Subcutaneous abdominal adipose tissue (tissue), 5 donors: ENCODE results near the gene TAPBP.

Experiments
- H3K27ac ChIP-seq: one replicate; pipeline ENCODE4 v1.7.0; 2013; ENCODE audit warnings: low read depth, mild to moderate bottlenecking, inconsistent platforms, low read length, moderate library complexity
- H3K27me3 ChIP-seq, 5 donors: one replicate each; pipeline ENCODE4 v1.7.0; 2013; ENCODE audit warnings: low read length in 5 of 5, inconsistent platforms in 1 of 5; ENCODE audit not compliant: control insufficient read depth in 5 of 5, insufficient read depth in 4 of 5
- H3K36me3 ChIP-seq, 5 donors: one replicate each; pipeline ENCODE4 v1.7.0; 2013; ENCODE audit warnings: low read length in 5 of 5; ENCODE audit not compliant: control insufficient read depth in 5 of 5, insufficient read depth in 5 of 5
- H3K4me1 ChIP-seq, 5 donors: one replicate each; pipeline ENCODE4 v1.7.0; 2013; ENCODE audit warnings: low read length in 5 of 5, mild to moderate bottlenecking in 3 of 5, moderate library complexity in 1 of 5; ENCODE audit not compliant: control insufficient read depth in 5 of 5, insufficient read depth in 5 of 5
- H3K4me3 ChIP-seq, 5 donors: one replicate each; pipeline ENCODE4 v1.7.0; 2013; ENCODE audit warnings: low read length in 5 of 5, low read depth in 1 of 5
- H3K9ac ChIP-seq, 5 donors: one replicate each; pipeline ENCODE4 v1.7.0; 2013; ENCODE audit warnings: low read length in 5 of 5, mild to moderate bottlenecking in 4 of 5, moderate library complexity in 3 of 5
- H3K9me3 ChIP-seq, 5 donors: one replicate each; pipeline ENCODE4 v1.7.0; 2013; ENCODE audit warnings: low read length in 5 of 5; ENCODE audit not compliant: control insufficient read depth in 5 of 5
- donor health status: healthy.
- donor health status: healthy.
- donor health status: healthy.
- donor health status: healthy.
- donor health status: healthy.

TAPBP gene

DNA sequence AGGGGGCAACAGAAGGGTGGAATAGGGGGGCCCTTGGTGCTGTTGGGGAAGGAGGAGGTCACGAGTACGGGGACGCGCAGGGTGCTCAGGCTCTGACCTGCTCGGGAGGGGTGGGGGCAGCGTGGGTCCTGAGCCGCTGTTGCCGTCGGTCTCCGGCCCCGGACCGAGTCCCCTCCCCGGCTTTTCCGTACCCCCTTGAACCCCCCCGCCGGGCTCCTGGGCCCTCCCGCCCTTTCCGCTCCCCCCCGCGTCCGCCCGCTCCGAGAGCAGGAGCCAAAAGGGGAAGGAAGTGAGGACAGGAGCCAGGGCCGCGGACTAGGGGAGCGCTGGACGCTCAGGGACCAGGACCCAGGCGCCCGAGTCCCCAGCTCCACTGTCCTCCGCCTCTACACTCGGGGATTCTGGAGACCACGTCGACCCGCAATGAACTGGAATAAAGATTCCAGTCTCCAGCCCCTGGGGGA lies 15.1 kb downstream of the TAPBP start, which contains the start of gene RGL2:
Gene RGL2, minus strand, starts transcription at position 170 of the 464 bp plus-strand sequence. CDS start 332 bp downstream, outside the sequence.
- H3K9me3 ChIP-seq = no peaks in the 10 kb centered on the region
- peak within 1 kb of the TSS; percentile 74 to 98 (median 91) for H3K4me3 ChIP-seq
- peaks cover 0 to 44% (median 33%) of the 10 kb centered on the region in 5 donors for H3K36me3 ChIP-seq
- H3K27me3 ChIP-seq = no peaks in the 10 kb centered on the region
- H3K4me1 ChIP-seq = peaks cover 2 to 41% (median 26%) of the 10 kb centered on the region in 5 donors
- H3K27ac ChIP-seq = peak within 1 kb of the TSS; percentile 93
- peak within 1 kb of the TSS; percentile 73 to 94 (median 90) for H3K9ac ChIP-seq

DNA sequence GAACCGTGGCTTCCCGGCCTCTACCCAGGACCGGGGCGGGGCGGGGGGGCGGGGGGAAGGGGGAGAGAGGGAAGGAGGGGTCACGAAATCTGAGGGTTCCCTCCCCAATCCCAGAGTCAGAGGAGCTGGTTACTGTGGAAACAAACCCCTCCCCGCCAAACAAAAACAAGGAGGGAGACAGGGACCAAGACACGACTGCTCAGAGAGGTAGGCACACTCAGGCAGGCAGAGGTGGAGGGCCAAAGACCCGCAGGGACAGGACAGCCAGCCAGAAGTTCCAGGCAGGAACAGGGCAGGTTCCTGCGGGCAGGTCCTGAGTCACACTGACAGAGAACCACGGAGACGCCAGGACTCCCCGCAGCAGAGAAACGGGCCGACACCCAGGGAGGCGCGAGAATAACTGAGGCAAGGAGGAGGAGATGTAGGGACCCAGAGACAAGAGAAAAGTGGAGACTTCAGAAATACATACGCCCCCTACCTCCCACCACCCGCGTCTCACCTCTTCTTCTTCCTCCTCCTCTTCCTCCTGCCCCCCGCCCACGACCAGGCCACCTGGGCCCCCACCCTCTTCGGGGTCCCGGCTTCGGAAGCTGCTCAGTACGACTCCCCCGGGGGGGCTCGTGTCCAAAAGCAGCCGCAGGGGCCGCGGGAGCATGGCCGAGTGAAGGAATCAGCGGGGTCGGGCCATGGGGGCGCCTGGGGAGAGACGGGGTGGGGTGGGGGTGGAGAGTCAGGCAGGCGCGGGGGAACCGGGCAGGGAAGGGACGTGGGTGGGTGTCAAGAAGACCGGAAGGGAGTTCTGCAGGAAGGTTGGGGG lies 15.7 kb downstream of the TAPBP start:
- Histone ChIP-seq H3K4me3 (peak overlapping the region; percentile 69 to 98 (median 91)), H3K36me3 (peaks cover 0 to 47% (median 35%) of the 10 kb centered on the region in 5 donors), H3K9ac (peak overlapping the region in 4 of 5 donors; percentile 73 to 94 (median 90)), H3K27ac (peak overlapping the region; percentile 93), H3K27me3 (no peaks in the 10 kb centered on the region), H3K4me1 (peaks cover 2 to 41% (median 26%) of the 10 kb centered on the region in 5 donors), H3K9me3 (no peaks in the 10 kb centered on the region)

DNA sequence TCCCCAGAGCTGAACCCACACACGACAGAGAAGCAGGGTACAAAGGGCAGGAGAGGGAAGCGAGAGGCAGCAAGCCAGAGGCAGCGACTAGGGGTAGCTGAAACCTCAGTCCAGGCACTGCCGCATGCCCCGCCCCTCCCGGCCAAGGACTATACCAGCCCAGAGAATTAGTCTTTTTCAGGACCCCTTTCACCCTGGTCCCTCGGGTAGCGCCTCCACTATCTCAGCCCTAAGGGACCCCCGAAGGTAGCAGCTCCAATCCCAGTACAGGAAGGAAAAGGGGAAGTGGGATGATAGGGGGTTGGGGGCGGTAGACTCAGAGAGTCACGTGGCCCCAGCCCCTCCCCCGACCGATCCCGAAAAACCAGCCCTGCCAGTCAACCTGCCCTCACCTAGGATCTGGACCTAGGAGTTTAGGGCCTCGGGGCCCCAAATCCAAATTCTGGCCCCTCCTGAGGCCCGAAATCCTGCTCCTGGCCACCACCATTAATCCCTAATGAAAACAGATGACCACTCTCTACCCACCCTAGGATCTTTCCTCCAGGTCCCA lies 16.4 kb downstream of the TAPBP start:
- peak overlapping the region; percentile 59 to 86 (median 72) for H3K9ac ChIP-seq
- H3K27ac ChIP-seq = peak overlapping the region; percentile 74
- peaks cover 2 to 41% (median 26%) of the 10 kb centered on the region in 5 donors for H3K4me1 ChIP-seq
- H3K36me3 ChIP-seq = peaks cover 0 to 51% (median 42%) of the 10 kb centered on the region in 5 donors
- H3K9me3 ChIP-seq = no peaks in the 10 kb centered on the region
- peak overlapping the region; percentile 23 to 98 (median 80) for H3K4me3 ChIP-seq
- H3K27me3 ChIP-seq = no peaks in the 10 kb centered on the region

DNA sequence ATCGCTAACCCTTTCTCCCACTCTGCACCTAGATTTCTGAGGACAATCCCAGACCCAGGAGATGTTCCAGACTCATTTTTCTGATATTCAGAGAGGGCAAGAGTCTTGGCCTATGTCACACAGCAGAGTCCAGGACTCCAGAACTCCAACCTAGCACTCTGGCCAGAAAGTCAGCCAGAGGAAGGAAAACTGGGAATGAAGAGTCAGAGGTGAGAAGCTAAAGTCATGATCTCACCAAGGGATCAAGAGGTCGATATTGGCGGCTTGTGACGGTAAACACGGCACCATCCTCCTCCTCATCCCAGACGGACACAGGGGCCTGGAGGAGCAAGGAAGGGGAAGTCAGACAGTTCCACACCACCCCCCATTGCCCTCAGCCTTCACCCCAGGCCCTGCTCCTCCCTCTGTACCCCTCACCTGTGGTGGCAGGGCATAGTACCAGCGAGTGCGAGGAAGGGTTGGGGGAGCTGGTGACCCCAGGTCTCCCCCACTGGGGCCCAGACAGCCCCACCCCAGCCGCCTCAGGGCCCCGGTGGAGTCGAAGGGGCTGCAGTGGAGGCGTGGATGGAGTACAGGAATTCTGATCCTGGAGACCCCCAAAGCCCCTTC lies 17.0 kb downstream of the TAPBP start:
- H3K27me3 ChIP-seq = no peaks in the 10 kb centered on the region
- H3K4me1 ChIP-seq = peaks cover 2 to 41% (median 26%) of the 10 kb centered on the region in 5 donors
- peaks cover 0 to 55% (median 48%) of the 10 kb centered on the region in 5 donors for H3K36me3 ChIP-seq
- peak overlapping the region; percentile 23 to 98 (median 80) for H3K4me3 ChIP-seq
- H3K27ac ChIP-seq = peak overlapping the region; percentile 74
- peak overlapping the region in 4 of 5 donors; percentile 59 to 86 (median 72) for H3K9ac ChIP-seq
- H3K9me3 ChIP-seq = no peaks in the 10 kb centered on the region

DNA sequence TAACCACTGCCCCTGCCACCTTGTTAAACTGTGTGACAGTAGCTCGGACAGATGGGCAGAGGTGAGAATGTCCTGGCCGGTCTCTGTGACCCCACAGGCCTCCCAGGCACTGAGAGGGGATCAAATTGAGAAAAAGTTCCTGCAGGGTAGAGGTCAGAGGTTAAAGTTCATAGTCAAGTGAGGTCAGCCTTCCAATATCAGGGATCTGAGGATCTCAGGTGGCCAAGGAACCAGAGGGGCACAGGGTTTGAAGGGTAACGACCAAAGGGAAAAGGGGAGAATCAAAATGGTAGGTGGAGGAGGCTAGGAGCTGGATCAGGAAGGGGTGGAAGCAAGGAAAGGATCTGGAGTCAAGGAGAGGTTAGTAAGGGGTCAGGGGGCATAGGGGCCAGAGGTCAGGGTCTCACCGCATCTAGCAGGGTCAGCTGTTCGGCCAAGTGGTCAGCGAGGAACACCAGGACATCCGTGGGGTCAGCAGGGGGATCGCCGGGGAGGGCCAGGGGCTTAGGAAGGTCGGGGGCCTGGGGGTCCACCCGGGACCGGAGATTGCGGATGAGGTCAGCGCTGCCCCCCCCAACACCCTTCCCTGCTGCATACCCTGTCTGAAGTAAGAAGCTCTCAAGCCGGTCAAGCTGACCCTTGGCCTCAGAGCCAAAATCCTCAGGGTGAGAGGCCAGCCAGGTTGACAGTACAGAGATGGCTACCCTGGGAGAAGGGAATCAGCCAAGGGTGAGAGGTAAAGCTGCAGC lies 18.1 kb downstream of the TAPBP start:
- H3K36me3 ChIP-seq = peaks cover 0 to 62% (median 57%) of the 10 kb centered on the region in 5 donors
- H3K4me1 ChIP-seq = peaks cover 2 to 34% (median 26%) of the 10 kb centered on the region in 5 donors
- no peaks in the 10 kb centered on the region for H3K9me3 ChIP-seq
- no peak overlapping the region for H3K27ac ChIP-seq
- no peaks in the 10 kb centered on the region for H3K27me3 ChIP-seq
- no peak overlapping the region for H3K9ac ChIP-seq
- H3K4me3 ChIP-seq = no peak overlapping the region

DNA sequence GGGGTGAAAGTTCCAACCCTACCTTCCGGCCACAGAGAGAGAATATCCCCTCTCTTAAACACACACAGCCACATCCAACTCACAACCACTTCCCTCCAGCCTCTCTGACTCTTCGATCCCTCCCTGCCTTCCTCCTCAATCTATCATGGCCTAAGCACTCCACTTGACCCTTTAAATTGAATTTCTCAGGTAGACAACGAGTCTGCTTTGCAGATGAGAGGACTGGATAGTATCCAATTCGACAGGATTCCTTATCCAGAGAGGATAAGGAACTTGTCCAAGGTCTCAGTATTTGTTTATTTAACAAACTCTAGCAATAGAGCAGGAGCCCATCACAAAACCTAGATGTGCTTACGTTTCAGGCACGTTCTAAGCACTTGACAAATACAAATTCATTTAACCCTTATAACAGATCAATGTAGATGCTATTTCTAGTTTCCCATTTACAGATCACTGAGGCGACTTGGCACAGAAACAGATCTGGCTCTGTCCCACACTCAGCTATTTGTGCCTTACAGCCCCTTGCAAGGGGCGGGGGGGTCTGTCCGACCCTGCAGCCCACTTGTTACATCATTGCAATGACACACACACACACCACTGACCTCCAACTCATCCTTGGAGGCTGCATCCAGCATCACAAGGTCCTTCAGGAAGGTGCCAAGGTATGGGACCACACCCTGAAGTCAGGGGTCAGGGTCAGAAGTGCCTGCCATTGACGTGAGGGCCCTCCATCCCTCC lies 19.6 kb downstream of the TAPBP start:
- Histone ChIP-seq H3K9me3 (no peaks in the 10 kb centered on the region), H3K27ac (no peak overlapping the region), H3K4me1 (peaks cover 5 to 33% (median 30%) of the 10 kb centered on the region in 5 donors), H3K9ac (no peak overlapping the region), H3K4me3 (no peak overlapping the region), H3K27me3 (no peaks in the 10 kb centered on the region), H3K36me3 (peaks cover 0 to 62% (median 58%) of the 10 kb centered on the region in 5 donors)

DNA sequence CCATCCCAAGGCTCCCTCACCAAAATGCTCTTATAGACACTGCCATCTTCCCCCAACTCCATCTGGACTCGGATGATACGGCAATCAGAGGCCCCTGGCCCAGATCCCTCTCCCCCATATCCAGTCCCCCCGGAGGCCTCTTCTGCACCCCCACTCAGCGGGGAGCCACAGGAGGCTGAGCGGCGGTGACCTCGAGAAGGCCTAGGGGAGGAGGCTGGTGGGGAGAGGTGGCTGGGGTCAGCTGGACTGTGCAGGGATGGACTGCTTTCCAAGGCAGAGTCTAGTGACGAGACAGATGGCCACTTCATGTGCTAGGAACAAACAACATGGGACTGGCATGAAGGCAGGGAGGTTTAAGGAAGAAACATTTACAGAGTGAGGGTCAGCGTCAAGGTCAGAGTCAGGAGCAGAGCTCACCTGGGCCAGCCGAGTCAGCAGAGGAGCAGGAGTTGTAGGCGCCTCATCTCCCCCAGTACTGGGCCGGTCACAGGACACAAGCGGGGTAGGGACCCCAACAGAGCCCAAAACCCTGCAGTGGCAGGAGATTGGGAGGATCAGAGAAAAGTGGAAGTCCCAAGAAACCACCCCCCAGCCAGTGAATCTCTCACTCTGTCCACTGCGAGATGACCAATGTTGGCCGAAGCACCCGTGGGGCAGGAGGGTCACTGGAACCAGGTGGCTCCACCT lies 20.7 kb downstream of the TAPBP start:
- Histone ChIP-seq H3K36me3 (peaks cover 0 to 62% (median 58%) of the 10 kb centered on the region in 5 donors), H3K4me1 (peaks cover 6 to 38% (median 36%) of the 10 kb centered on the region in 5 donors), H3K4me3 (no peak overlapping the region)

DNA sequence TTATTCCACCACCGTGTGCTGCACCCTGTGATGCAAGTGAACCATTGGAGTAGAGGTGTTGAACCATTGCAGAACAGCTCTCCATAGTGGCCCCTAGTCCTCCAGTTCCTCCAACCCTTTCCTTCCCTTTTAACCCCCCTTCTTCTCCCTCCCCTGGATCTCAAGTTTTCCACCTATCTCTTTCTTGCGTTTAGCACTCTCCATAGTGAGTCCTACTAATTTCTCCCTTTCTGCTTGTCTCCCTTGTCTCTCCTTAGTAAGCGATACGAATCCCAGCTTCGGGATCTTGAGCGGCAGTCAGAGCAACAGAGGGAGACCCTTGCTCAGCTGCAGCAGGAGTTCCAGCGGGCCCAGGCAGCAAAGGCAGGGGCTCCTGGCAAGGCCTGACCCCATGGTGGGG lies 23.4 kb downstream of the TAPBP start:
- peak overlapping the region in 4 of 5 donors; percentile 79 to 97 (median 84) for H3K4me3 ChIP-seq
- H3K27ac ChIP-seq = no peak overlapping the region
- H3K36me3 ChIP-seq = peaks cover 0 to 65% (median 57%) of the 10 kb centered on the region in 5 donors
- H3K4me1 ChIP-seq = peaks cover 6 to 28% (median 23%) of the 10 kb centered on the region in 5 donors
- no peaks in the 10 kb centered on the region for H3K9me3 ChIP-seq
- H3K9ac ChIP-seq = peak overlapping the region in 4 of 5 donors; percentile 28 to 95 (median 84)
- H3K27me3 ChIP-seq = no peaks in the 10 kb centered on the region

More for the DNA sequence above, 20.7 kb downstream of the TAPBP start:
- Histone ChIP-seq H3K9ac (no peak overlapping the region), H3K9me3 (no peaks in the 10 kb centered on the region), H3K27me3 (no peaks in the 10 kb centered on the region), H3K27ac (no peak overlapping the region)
